Activated CD8-positive, alpha-beta memory T cell treated with anti-CD3 and anti-CD28 coated beads, Interleukin-2, amount 50 U/mL, for 1 hour (primary cell): Measurements from ENCODE around the gene NLRP6.
"Not testable (repeated sequence)": the region's sequence is repeated elsewhere in the genome, so short reads cannot be mapped to it uniquely, and the experiment has no call there.

ENCODE experiments used
- DNase-seq: peaks from one replicate; pipeline ENCODE4 v3.0.0-alpha.2; 2020; ENCODE audit errors: extremely low read depth

Gene NLRP6

GRCh38 chr11:278001-278951 lies at the start of gene NLRP6:
Gene NLRP6, plus strand, starts transcription at chr11:278407. Its CDS starts 163 bp downstream, at chr11:278570.
- DNase-seq = no peak

- DNase-seq = no peak
Observed at GRCh38 chr11:230431-230830, 47.8 kb upstream of the NLRP6 start.

GRCh38 chr11:232783-233565 lies 45.2 kb upstream of the NLRP6 start:
- no peak for DNase-seq

GRCh38 chr11:235180-235579 lies 43.0 kb upstream of the NLRP6 start:
- no peak for DNase-seq

GRCh38 chr11:235609-235996 lies 42.6 kb upstream of the NLRP6 start:
- peak; percentile 47 for DNase-seq

- DNase-seq = peak; percentile 58
Observed at GRCh38 chr11:235997-236773, 42.0 kb upstream of the NLRP6 start, which contains the start of gene SIRT3. Gene SIRT3, minus strand, starts transcription at chr11:236342. Its CDS starts 14 bp downstream, at chr11:236328.

GRCh38 chr11:236774-237767 lies 41.1 kb upstream of the NLRP6 start, which contains the start of gene PSMD13:
Gene PSMD13, plus strand, starts transcription at chr11:236976. Its CDS starts 74 bp downstream, at chr11:237050.
- peak; percentile 61 for DNase-seq

- DNase-seq = not testable (repeated sequence)
Observed at GRCh38 chr11:238346-238745, 39.9 kb upstream of the NLRP6 start.

GRCh38 chr11:240315-240714 lies 37.9 kb upstream of the NLRP6 start:
- DNase-seq = no peak

GRCh38 chr11:241634-242033 lies 36.6 kb upstream of the NLRP6 start:
- DNase-seq = no peak

GRCh38 chr11:244376-244775 lies 33.8 kb upstream of the NLRP6 start:
- no peak for DNase-seq

- no peak for DNase-seq
Observed at GRCh38 chr11:249062-249461, 29.1 kb upstream of the NLRP6 start.

GRCh38 chr11:250274-250673 lies 27.9 kb upstream of the NLRP6 start:
- DNase-seq = no peak

GRCh38 chr11:250740-251299 lies 27.4 kb upstream of the NLRP6 start:
- peak; percentile 59 for DNase-seq

GRCh38 chr11:251550-251949 lies 26.7 kb upstream of the NLRP6 start:
- DNase-seq = no peak

- no peak for DNase-seq
Observed at GRCh38 chr11:252666-253065, 25.5 kb upstream of the NLRP6 start.

- no peak for DNase-seq
Observed at GRCh38 chr11:253160-253885, 24.9 kb upstream of the NLRP6 start.

GRCh38 chr11:253886-254270 lies 24.3 kb upstream of the NLRP6 start:
- DNase-seq = no peak

- DNase-seq = no peak
Observed at GRCh38 chr11:255176-255575, 23.0 kb upstream of the NLRP6 start.
